ENCODE data around the gene KMT2E. TPM values are rescaled to one million over a fixed set of nuclear protein-coding genes. Genes with fewer than 3 reads are reported as not detected.

KMT2E gene
- polyA plus RNA-seq, 2 of the 4 experiments (the other 2 are of a cell fraction) = 9.4 to 23.4 TPM

GRCh38 chr7:105151152-105151551 lies 137.1 kb downstream of the KMT2E start:
- no peak for TF ChIP-seq ZFP36 (IDR thresholded peaks at IDR 0.05; ENCODE audit: borderline replicate concordance, partially characterized antibody)
- TF ChIP-seq POLR2AphosphoS2 (conservative IDR thresholded peaks at IDR 0.05; ENCODE audit: low read length) = no peak
- no peak for TF ChIP-seq MAFK (IDR thresholded peaks at IDR 0.05; ENCODE audit: partially characterized antibody)
- no peak for TF ChIP-seq HOXB5 (CRISPR knock-in tag; IDR thresholded peaks at IDR 0.05)
- no peak for TF ChIP-seq BHLHE40 (IDR thresholded peaks at IDR 0.05; ENCODE audit: low read depth, low read length)
- TF ChIP-seq SMC3 (IDR thresholded peaks at IDR 0.05) = no peak
- H3K27ac ChIP-seq = no peak overlapping the region
- no peaks in the 10 kb centered on the region for H3K9me3 ChIP-seq
- 93% methylated on average over 3 of the region's 3 CpGs for WGBS (ENCODE audit: missing lambda C conversion rate)
- FAIRE-seq = no peak
- no peak overlapping the region for H3K4me2 ChIP-seq
- H3K4me3 ChIP-seq = no peak overlapping the region
- 0 out of 3 replicates have a peak, but pooled peaks cover 4% of the 10 kb centered on the region for H3K4me1 ChIP-seq
- no peak for ATAC-seq
- CTCF ChIA-PET = interaction anchor here (0.8 kb wide), 1 partner anchor 278 kb away, joined by 3 read pairs; no protein-coding TSS in a partner anchor
- no peak for DNase-seq (ENCODE audit: low read depth in 1 of 2, low spot score in 1 of 2)
- POLR2A ChIA-PET = no interaction called here

GRCh38 chr7:105153531-105153930 lies 139.5 kb downstream of the KMT2E start:
- FAIRE-seq = no peak
- no peak overlapping the region for H3K27ac ChIP-seq
- no peak for ATAC-seq
- POLR2A ChIA-PET = interaction anchor here (0.6 kb wide), 1 partner anchor 9 kb away, joined by 3 read pairs; no protein-coding TSS in a partner anchor
- H3K4me1 ChIP-seq = 0 out of 3 replicates have a peak, but pooled peaks cover 4% of the 10 kb centered on the region
- DNase-seq (ENCODE audit: low read depth in 1 of 2, low spot score in 1 of 2) = no peak
- no peaks in the 10 kb centered on the region for H3K9me3 ChIP-seq
- CTCF ChIA-PET = interaction anchor here (0.7 to 1.4 kb wide), 5 partner anchors 9 to 187 kb away, joined by 3 to 8 read pairs (median 4); no protein-coding TSS in a partner anchor
- 95% methylated on average over 6 of the region's 6 CpGs for WGBS (ENCODE audit: missing lambda C conversion rate)
- no peak overlapping the region for H3K4me3 ChIP-seq
- no peak overlapping the region for H3K4me2 ChIP-seq
- TF ChIP-seq CTCF (IDR thresholded peaks at IDR 0.05) (no peak), CBX8 (IDR thresholded peaks at IDR 0.05) (no peak), JUNB (IDR thresholded peaks at IDR 0.05) (no peak), HEYL (CRISPR knock-in tag; IDR thresholded peaks at IDR 0.05) (no peak), EHF (CRISPR knock-in tag; IDR thresholded peaks at IDR 0.05) (no peak), POLR2A (IDR thresholded peaks at IDR 0.05; ENCODE audit: low read length) (no peak), HOXB5 (CRISPR knock-in tag; IDR thresholded peaks at IDR 0.05) (no peak), PHF8 (IDR thresholded peaks at IDR 0.05; ENCODE audit: borderline replicate concordance, low read depth) (no peak), KDM1A (IDR thresholded peaks at IDR 0.05; ENCODE audit: low read depth) (no peak), RCOR1 (IDR thresholded peaks at IDR 0.05; ENCODE audit: low read depth, low read length) (no peak), RAD21 (conservative IDR thresholded peaks at IDR 0.05 in 1 of 2, IDR thresholded peaks at IDR 0.05 in 1 of 2) (no peak), ELK1 (IDR thresholded peaks at IDR 0.05; ENCODE audit: low read depth, low read length) (no peak), REST (IDR thresholded peaks at IDR 0.05) (no peak), HDAC2 (IDR thresholded peaks at IDR 0.05) (no peak), E2F6 (IDR thresholded peaks at IDR 0.05; ENCODE audit: borderline replicate concordance, low read depth) (no peak), ZFP36 (IDR thresholded peaks at IDR 0.05; ENCODE audit: borderline replicate concordance, partially characterized antibody) (no peak), FOXS1 (CRISPR knock-in tag; IDR thresholded peaks at IDR 0.05) (no peak)
- TF ChIP-seq, protein P1, sequence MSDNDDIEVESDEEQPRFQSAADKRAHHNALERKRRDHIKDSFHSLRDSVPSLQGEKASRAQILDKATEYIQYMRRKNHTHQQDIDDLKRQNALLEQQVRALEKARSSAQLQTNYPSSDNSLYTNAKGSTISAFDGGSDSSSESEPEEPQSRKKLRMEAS (IDR thresholded peaks at IDR 0.05) = no peak
